Neural progenitor cell (in vitro differentiated cells): ENCODE data around the gene TTC21B.

Source experiments
- EZH2phosphoT487 ChIP-seq: fragments of 200-600 bp; sonication (generic); IDR thresholded peaks from 2 replicates; pipeline ENCODE4 v1.6.1; 2017; ENCODE audit warnings: antibody characterized with exemption
- TF ChIP-seq, protein P1 (sequence below): fragments of 200-600 bp; sonication (generic); IDR thresholded peaks from 2 replicates; pipeline ENCODE4 v1.5.1; 2017; ENCODE audit warnings: antibody characterized with exemption, mild to moderate bottlenecking

- TF ChIP-seq, protein P1, sequence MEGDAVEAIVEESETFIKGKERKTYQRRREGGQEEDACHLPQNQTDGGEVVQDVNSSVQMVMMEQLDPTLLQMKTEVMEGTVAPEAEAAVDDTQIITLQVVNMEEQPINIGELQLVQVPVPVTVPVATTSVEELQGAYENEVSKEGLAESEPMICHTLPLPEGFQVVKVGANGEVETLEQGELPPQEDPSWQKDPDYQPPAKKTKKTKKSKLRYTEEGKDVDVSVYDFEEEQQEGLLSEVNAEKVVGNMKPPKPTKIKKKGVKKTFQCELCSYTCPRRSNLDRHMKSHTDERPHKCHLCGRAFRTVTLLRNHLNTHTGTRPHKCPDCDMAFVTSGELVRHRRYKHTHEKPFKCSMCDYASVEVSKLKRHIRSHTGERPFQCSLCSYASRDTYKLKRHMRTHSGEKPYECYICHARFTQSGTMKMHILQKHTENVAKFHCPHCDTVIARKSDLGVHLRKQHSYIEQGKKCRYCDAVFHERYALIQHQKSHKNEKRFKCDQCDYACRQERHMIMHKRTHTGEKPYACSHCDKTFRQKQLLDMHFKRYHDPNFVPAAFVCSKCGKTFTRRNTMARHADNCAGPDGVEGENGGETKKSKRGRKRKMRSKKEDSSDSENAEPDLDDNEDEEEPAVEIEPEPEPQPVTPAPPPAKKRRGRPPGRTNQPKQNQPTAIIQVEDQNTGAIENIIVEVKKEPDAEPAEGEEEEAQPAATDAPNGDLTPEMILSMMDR = no peak
- no peak for TF ChIP-seq EZH2phosphoT487
Observed at GRCh38 chr2:165891943-165892342, 61.6 kb downstream of the TTC21B start.
